Activated CD4-positive, alpha-beta T cell treated with anti-CD3 and anti-CD28 coated beads, Interleukin-2, amount 50 U/mL, for 16 hours (primary cell): ENCODE results near the gene ELF5.

ENCODE experiments used
- DNase-seq: peaks from one replicate; pipeline ENCODE4 v3.0.0-alpha.2; 2020

The ELF5 gene

DNA sequence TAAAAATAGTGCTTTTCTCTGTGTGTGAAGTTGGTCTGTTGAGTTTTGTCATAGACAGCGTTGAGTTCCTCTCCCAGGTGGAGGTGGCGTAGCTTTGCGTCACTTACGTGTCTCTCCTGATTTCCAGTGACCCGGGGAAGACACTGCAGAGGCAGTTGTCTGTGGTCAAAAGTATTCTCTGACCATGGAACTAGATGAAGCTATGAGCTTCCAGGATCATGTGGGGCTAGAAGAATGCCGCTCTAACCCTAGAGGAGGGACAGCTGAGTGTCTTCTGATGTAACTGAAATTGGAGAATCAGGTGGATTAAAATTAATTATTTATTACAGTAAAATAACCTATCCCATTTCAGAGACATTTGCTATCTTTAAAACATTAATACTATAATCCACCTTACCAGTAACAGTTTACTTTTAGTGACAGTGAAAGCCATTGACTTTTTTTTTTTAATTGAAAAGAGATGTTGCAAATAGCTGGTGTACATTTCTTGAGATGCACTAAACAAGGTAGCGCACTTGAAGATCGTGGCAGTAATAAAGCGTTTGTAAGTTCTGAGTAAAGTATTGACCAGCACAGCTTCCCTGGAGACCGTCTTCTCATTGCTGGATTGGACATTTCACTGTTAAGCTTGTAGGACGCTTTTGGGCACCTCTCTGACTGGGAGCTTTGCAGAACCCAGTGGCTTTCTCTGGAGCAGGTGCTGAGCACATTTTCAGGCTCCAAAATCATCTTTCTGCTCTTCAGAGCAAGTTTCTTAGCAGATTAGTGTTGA, 65.2 kb downstream of the ELF5 start:
- no peak for DNase-seq

DNA sequence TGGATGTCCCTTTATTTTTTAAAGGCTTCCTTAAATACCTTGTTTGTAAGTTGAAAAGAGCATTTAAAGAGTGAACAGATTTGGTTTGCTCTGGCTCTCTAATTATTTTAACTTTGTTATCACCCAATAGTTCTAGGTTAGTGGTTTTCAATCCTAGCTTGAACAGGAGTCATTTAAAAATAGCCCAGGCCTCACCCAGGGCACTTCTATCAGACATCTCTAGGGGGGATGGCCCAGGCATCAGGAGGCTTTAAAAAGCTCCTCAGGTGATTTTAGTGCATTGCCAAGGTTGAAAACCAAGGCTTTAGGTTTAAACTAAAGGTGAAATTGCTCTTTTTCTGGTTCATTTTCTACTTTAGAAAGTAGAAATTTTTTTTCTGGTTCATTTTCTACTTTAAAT, 66.5 kb downstream of the ELF5 start:
- no peak for DNase-seq

DNA sequence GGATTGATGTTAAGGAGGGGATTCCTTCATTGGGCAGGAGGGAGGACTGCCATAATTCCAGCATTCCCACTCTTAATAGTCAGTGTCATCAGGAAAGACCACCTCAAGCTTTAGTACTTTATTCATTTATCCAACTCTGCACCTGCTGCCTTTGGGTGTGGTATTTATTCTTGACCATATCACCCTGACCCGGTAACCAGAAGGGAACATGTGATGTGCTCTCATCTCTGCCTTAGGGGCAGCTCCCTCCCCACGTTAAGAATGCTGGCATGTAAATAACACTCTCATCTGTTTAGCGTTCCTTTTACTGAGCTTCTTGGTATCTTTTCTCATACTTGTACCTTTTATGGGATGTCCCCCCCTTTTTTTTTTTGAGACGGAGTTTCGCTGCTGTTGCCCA, 67.2 kb downstream of the ELF5 start:
- no peak for DNase-seq

DNA sequence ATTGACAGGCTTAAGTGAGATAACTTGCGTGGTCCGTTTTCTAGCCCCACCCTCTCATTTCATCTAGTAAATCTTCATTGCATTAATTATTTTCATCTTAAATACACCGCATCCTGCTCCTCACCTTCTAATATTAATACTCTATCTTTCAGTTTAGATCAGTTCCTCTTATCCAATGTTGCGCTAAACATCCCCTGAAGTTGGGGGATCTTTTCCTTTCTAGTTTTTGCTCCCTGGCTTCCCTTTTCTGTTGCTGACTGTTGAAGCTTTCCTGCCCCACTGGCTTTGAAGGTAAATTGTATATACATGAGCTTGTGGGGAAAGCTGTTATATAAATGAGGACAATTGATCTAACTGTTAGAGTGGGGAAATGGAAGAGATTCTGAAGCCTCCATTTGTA, 67.6 kb downstream of the ELF5 start:
- no peak for DNase-seq

DNA sequence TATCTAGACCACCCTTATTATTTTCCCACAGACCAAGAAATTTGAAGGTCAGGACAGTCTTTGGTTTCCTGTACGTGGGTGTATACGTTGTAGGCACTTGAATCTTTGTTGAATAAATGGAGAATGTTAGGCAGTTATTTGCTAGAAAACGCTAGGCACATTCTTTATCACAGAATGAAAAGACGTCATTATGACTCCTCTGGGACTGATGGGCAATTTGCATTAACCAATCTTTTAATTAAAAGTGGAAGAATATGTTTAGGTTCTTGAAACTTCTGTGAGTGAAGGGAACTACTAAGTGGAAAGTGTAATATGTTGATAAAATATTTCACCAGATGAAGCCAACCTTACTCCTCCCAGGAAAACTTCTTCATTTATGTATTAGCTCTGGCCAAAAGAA, 69.2 kb downstream of the ELF5 start:
- no peak for DNase-seq

DNA sequence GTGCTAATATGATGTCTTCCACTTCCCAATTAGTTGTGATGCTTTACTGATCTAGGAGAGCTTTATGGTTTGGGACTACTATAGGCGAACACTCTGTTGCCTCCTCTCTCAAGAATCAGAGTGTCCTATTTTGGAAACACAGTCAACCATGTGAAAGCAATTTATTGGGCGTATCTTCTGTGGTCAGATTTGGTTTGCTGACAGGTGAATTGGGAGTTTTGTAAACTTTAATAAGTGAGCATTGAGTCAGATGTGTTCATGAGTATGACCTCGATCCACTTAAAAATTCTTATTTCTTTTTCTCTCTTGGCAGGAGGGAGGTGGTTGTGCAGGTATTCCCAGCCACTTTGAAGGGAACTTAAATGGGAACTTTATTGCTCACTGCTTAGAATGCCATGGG, 70.5 kb downstream of the ELF5 start:
- DNase-seq: no peak

DNA sequence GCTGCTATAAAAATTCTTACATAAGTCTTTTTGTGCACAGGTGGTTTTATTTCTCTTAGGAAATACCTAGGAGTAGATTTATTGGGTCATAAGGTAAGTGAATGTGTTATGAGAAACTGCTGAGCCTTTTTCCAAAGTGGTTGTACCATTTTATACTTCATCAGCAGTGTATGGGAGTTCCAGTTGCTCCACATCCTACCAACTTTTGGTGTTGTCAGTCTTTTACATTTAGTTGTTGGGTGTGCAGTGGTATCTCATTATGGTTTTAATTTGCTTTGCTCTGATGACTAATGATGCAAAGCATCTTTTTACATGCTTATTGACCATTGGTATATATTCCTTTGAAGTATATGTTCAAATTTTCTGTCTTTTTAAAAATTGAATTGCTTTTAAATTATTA, 71.8 kb downstream of the ELF5 start:
- DNase-seq: no peak

DNA sequence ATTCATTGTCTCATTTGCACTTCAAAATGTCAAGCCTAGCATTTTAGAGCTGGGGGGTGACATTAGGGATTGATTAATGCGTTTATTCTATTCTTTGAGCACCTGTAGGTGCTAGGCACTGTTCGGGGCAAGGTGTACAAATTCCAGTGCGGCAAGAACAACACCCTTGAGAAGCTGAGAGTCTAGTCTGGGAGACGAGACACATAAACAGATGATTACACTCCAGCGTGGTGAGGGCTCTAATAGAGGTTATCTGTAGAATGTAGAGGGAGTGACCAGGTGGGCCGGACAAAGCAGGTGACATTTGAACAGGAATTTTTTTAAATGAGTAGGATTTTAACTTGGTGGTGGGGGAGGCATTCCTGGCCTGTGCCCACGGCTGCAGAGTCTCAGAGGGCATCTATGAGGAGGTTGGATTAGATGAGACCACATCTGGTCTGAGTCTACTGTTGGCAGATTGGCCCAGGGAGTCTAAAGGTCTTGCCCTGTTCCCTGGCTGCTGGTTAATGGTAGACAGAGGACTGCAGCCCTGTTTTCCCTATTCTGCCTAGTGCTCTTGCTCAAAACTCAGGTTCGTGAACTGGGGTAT, 73.9 kb downstream of the ELF5 start:
- DNase-seq: no peak

DNA sequence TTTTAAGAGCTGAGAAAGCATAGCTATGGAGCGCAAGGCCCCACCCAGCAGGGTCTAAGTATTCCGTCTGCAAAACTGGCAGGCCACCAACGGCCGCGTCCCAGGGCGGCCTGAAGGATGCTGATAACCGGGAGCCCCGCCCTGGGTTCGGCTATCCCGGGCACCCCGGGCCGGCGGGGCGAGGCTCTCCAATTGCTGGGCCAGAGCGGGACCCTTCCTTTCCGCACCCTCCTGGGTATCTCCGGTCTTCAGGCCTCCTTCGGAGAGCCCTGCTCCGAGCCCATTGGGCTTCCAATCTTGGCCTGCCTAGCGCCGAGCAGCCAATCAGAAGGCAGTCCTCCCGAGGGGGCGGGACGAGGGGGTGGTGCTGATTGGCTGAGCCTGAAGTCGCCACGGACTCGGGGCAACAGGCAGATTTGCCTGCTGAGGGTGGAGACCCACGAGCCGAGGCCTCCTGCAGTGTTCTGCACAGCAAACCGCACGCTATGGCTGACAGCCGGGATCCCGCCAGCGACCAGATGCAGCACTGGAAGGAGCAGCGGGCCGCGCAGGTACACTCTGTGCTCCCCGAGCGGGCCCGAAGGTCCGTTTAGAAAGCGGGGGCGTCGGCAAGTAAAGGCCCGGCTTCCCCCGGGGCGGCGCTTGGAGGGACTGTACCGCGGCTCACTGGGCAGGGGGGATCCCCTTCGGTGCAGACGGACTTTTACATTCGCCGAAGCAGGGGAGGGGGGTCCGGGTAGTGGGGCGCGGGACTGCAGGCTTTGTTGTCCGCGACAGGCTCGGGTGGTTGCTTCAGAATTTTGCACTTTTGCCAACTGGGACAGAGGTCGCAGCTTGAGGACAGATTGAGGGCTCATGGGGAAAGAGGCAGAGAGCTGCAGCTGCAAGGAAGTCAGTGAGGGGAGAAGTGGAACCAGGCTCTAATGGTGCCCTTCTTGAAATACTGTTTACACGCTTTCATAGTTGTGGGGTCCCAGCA, 74.8 kb downstream of the ELF5 start, which contains the start of gene CAT:
Gene CAT (plus strand): TSS at position 406 of the 979 bp plus-strand sequence. CDS start 80 bp downstream, at position 486.
- DNase-seq: peak; percentile 98

DNA sequence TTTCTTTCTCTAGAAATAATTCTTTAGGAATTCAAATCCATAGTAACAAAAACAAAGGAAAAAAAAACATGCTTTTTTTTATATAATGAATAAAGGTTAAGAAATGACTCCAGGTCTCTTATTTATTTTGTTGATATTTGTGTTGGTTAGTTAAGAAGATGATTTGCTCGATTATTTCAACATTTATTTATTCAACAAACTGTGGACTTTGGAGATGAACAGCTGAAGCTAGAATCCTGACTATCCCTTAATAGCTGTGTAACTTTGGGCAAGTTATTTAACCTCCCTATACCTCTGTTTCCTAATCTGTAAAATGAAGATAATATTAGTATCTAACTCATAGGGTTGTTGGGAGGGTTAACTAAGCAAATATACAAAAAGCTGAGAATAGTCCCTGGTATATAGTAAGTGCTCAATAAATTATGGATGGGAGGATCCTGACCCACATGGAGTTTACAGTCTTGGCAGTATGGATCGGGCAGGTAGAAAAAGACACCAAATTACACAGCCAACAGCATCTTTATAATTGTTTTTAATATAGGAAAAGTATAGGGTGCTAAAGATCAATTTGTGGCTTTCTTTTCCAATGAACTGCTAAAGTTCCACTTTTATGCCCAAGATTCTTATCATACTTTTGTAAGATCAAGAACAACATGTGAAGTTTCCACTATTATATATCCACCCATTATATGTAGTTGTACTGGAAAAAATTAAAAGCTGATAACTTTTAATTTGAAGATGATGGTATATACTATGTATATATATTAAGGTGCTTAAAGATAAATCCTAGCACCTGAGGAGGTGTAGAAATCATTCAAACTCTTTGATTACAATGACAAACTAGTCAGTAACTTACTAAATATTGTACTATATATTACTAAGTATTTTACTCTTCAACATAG, 76.1 kb downstream of the ELF5 start:
- no peak for DNase-seq

DNA sequence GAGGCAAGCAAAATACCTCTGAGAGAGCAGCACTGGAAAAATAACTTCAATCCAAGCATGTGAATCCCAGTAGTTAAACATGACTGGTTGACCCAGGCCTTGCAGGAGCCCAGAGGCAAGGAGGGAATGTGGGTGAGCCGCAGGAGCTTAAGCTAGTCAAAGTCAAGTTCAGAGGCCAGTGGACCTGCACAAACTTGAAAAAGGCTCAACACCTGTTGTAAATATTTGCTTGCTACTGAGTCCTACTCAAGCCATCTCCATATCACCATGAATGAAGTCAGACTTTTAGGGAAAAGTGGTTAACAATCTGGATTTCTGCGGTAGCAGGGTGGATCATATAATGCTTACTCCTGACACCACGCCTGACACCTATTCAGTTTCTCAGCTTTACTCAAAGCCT, 79.7 kb downstream of the ELF5 start:
- DNase-seq: no peak

DNA sequence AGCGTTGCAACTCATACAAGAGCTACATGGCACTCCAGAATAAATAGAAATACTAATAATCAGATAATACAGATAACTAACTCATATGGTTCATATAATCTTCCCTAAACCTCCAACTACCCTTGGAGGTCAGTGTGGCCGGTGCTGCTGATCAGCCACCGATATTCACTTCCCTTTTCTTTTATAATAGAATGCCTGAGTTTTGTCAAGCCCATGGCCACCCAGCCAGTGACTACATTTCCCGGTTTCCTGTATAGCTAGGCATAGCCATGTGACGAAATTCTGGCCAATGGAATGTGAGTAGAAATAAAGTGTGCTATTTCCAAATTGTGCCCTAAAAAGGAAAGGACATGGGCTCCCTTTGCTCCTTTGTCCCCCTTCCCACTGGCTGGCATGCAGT, 80.8 kb downstream of the ELF5 start:
- no peak for DNase-seq

DNA sequence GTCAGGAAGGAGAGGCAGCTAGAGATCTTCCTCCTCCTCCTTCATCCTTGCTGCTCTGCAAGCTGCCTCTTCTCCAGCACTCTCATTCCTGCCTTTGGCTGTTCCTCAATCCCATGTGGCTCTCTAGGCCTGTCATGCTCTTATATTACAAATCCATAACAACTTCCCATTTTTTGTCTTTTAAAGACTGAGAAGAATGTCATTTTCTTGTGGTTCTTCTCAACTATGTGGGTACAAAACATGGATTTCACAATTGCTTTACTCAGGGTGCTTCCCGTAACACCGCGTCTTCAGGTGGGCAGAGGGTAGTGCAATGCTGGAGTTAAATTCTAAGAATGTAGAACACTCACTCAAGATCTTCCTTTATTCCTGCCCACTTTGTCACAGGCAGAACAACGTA, 81.6 kb downstream of the ELF5 start:
- no peak for DNase-seq
